DMS 273 (cell line): Measurements from ENCODE around the gene GPR62.
"Not testable (repeated sequence)": the region's sequence is repeated elsewhere in the genome, so short reads cannot be mapped to it uniquely, and the experiment has no call there.

Experiments used
- DNase-seq: peaks from one replicate; lab custom pipeline; 2025; ENCODE audit not compliant: unreplicated experiment; lab: John Stamatoyannopoulos, UW

Gene GPR62

GRCh38 chr3:51955175-51955892 is at the start of gene GPR62:
TSS of gene GPR62 (plus strand) at chr3:51955381. CDS start at chr3:51955653, 272 bp downstream.
- DNase-seq = peak; percentile 46

DNA sequence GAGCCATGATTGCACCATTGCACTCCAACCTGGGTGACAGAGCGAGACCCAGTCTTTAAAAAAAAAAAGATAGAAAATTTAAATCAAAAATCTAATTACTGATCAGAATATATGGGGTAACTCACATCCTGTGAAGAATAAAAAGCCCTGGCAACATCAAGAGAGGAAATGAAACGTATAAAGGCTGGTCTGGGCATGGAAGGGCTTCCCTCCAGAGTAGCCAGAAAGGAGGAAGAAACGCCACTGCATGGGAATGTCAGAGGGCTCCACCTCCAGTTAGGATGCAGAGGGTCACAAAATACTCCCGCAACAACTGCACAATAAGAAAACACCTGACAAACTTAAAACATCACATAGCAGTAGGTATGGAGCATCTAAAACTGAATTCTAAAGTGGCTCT is 47.2 kb upstream of the GPR62 start:
- no peak for DNase-seq

DNA sequence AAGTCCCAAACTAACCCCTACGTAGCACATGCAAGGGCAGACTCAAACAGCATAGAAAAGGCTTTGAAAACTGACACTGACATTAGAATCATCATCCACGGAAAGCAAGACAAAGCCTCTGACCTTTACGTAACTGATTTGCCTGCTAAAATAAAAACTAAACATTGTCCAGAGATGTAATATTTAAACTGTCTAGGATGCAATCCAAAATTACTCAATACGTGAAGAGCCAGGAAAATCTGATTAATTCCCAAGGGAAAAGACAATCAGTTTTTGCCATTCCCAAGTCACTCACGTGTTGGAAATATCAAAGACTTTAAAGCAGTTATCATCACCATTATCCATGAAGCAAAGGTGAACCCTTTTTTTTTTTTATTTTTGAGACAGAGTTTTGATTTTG is 38.8 kb upstream of the GPR62 start:
- DNase-seq = no peak

GRCh38 chr3:51921081-51921578 is 34.1 kb upstream of the GPR62 start:
- no peak for DNase-seq

DNA sequence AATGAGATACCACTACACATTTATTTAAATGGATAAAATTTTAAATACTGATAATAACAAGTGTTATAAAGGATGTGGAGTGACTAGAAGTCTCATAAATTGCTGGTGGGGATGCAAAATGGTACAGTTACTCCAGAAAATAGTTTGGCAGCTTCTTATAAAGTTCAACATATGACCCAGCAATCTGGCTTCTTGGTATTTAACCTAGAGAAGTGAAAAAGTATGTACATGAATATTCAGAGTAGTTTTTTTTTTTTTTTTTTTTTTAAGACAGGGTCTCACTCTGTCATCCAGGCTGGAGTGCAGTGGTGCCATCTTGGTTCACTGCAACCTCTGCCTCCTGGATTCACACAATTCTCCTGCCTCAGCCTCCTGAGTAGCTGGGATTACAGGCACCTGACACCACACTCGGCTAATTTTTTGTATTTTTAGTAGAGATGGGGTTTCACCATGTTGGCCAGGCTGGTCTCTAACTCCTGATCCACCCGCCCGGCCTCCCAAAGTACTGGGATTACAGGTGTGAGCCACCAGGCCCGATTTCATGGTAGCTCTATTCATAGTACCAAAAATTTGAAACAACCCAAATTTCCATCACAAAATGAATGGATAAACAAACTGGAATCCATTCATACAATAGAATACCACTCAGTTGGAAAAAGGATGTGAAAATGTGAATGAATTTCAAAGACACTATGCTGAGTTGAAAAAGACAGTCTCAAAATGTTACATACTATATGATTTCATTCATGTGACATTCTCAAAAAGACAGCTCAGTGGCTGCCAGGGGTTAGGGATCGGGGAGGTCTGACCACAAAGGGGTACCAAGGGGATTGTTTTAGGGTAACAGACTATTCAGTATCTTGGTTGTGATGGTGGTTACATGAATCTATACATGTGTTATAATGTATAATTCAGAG is 27.9 kb upstream of the GPR62 start:
- DNase-seq = no peak

DNA sequence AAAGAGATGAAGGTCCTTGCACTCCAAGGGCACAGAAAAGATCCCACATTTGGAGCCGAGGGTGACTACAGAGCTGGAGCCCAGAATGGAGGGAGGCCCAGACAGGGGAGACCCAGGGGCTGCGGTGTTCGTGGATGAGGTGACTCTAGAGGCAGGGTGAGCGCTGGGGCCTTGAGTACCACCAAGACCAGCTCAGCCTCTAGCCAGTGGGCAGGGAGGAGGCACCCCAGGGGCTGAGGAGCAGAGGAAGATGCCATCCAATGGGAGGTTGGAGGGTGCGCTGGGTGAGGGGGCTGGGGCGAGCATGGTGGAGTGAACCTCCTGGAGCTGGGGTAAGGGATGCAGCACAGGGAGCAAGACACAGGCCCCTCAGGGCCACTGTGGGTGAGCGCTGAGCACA is 26.7 kb upstream of the GPR62 start:
- no peak for DNase-seq

DNA sequence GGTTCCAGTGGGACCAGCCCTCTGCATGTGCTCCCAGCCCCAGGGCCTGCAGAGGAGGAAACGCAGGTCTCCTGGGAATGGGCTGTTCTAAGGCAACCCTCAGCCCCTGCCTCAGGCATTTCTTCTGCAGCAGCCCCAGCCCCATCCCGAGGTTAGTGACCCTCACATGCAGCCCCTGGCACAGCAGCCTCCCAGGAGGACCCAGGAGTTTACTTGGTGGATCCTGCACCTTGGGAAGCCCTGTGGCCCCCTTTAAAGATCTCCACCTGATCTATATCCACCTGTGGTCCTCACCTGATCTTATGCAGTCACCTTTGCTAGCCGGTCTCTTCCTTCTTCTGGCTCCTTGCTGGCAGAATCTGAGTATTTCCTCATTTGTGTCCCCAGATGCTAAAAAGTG is 26.2 kb upstream of the GPR62 start:
- not testable (repeated sequence) for DNase-seq

DNA sequence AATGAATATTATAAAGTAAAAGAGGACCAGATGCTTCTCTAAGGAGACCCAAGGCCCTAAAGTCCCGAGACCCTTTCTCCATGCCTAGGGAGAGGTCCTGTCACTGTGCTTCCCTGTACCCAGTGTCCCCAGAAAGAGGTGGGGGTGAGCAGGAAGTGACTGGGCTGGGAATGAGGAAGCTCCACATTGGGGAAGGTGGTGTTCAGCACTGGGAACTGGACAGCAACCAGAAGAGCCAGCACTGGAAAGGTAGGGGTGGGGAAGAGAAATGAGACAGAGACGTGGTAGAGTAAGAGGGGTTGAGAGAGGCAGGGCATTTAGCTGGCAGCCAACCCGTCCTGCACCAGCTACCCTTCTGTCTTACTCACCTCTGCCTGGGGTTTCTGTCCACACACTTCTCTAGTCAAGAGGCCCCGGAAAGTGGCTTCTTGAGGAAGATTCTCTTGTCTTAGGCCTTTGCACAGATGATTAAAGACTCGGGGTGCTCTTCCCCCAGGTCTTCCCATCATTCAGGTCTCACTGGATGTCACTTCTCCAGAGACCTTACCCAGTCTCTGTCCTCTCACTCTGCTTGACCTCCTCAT is 25.7 kb upstream of the GPR62 start:
- DNase-seq = peak; percentile 9

DNA sequence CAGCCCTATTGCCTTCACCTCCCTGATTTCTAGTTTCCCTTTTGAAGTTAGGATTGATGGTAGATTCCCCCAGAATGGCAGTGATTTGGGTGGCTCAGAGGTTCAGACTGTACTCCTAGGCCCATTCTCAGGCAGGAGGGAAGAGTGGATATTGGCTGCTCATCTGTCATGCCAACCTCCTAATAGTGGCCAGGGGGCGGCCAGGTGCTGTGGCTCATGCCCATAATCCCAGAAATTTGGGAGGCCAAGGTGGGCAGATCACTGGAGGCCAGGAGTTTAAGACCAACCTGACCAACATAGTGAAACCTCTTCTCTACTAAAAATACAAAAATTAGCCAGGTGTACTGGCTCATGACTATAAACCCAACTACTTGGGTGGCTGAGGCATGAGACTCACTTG is 24.7 kb upstream of the GPR62 start:
- DNase-seq = no peak

DNA sequence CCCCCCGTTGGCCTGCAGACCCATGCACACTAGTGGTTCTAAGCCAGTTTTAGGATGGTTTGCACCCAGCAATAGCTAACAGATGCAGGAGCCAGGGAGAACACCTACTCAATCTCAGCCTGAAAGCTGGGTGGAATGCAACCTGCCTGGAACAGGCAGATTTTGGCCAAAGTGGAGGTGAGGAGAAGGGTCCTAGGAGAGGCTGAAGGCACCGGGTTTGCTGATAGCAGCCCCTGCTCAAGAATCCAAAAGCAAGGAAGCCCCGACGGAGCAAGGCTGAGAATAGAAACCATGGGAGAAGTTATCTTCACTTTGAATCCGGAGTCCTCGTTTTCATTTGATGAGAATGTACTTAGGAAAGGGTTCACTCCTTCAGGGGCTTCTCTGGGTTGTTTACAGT is 23.4 kb upstream of the GPR62 start:
- no peak for DNase-seq

DNA sequence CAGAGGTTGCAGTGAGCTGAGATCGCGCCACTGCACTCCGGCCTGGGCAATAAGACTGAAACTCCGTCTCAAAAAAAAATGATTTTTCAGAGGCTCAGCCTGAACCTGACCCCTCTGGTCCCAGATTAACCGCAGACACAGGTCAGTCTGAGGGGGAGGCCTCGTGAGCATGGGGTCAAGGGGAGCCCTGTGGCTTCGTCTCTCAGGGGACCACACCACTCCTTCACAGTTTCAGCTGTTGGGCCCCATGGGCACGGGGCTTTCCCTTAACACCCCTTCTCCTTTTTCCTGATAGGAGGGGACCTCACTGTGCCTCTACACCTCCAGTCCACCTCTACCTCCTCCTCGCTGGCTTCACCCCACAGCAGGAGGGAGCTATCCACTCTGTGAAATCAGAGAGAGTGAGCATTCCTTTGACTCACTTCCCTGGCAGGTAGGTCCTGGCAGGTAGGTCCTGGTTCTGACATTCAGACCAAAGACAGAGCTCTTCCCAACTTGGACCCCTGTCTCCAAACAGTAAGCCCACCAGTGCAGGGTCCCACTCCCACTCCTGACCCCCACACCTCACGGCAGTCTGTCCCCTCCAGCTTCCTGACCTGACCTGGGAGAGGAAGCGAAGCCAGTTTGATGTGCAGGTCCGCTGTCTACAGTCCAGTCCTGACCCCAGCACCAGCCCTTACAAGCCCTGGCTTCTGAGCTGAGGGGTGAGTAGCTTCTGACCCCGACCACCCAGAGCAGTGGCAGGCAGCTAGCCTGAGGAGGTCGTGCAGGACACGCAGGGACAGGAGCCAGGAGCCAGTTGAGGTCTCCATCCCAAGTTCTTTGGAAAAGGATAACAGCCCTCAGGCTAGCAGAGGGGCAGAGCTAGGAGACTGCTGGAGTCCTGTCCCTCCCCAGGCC is 22.5 kb upstream of the GPR62 start:
- no peak for DNase-seq

DNA sequence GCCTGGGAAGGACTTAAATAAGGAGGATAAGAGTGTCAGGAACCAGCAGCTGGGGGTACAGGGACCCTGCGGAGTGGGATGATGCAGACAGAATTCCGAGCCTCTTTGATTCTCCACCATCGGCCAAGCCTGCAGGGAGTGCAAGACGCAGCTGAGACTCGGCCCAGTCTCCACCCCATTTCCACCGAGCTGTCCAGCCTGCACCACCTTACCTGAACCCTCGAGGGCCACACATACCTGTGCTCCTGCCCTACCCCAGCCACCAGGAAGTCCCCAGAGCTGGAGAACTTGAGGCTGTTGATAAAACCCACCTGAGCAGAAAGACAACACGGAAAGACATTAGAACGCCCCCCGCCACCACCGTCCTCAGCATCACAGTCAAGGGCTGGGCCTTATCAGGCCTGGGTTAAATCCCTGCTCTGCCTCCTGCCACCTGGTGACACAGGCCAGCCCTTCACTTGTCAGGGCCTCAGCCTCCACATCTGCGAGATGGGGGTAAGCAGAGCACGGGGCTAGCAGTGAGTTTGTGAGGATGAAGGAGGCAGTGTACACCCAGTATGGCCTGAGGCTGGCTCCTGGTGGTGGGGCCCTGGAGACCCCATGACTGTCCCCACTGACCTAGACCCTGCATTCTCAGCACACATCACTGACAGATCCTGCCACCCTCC is 21.6 kb upstream of the GPR62 start:
- DNase-seq = no peak

DNA sequence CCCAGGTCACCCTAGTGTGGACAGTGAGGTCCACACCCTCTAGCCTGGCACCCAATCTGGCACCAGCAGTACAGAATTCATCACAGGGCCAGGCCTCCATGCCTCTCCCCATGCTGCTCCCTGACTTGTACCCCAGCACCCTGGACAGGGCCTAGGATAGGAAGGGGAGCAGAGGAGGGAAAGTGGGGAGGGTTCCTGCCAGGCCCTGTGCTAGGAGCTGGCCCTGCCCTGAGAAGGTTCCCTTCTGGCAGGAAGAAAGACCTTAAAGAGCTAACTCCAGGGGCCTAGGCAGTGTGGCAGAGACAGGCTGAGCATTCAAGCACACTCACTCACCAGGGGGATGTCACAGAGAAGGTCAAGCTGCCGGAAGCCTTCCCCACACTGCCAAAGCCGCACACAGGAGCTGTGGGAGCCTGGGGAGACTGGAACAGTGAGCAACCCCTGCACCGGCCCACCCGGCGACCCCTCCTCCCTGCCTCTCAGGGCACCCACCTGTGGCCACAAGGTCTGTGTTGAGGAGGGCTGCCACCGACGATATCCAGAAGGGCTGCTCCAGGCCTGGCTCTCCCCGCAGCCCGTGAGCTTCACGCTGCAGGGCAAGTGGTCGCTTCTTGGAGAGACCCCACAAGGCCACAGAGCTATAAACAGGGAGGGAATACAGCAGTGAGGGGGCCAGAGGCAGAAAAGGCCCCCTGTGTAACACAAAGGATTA is 20.9 kb upstream of the GPR62 start:
- DNase-seq = no peak

DNA sequence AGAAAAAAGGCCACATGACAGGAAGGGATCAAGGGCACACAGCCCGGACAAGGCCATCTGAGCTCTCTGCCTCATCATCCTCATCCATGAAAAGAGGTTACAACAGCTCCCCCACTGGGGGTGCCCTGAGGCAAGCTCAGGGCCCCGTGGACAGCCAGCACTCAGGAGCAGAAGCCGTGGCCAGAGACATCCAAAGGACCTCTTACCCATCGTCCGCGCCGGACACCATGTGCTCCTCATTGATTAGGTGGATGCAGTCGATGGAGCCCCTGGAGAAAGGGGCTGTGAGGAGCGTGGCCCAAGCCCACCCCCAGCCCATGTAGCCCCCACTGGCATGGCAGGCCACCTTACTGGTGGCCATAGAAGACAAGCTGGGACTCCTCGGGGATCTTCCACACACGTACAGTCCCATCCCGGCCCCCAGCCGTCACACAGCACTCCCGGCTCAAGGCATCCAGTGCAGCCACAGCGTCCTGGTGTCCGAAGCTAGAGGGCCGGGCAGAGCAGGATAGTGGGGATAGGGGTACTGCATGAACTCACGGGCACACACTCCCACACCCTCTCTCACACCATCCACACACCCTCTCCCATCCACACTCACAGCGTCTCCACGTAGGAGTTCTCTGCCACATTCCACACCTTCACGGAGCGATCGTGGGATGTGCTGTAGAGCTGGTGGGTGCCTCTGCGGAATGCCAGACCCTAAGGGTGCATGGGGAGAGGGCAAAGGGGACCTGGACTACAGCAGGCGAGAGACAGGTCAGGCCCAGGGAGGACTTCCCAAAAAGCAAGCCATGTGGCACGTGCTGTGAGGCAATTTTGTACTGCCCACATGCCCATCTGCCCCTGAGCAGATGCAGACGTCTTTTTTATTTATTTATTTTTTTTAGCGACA is 19.9 kb upstream of the GPR62 start:
- no peak for DNase-seq

- no peak for DNase-seq
Observed at GRCh38 chr3:51935886-51936755, 19.1 kb upstream of the GPR62 start.

DNA sequence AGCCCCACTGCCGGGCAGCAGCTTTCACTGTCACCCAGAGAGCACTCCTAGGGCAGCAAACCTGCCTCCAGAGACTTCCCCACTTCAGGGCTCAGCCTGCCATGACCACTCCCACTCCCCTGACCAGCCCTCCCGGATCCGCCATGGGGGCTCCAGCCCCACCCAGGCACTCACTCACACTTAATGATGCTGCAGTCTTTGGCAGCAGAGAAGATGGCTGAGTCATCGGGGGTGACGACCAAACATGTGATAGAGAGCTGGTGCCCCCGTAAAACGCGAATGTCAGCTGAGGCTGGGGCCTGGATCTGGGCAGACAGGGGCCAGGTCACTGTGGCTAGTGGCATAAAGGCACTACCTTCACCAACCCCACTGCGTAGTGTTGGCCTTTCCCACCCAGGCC is 18.2 kb upstream of the GPR62 start:
- no peak for DNase-seq

DNA sequence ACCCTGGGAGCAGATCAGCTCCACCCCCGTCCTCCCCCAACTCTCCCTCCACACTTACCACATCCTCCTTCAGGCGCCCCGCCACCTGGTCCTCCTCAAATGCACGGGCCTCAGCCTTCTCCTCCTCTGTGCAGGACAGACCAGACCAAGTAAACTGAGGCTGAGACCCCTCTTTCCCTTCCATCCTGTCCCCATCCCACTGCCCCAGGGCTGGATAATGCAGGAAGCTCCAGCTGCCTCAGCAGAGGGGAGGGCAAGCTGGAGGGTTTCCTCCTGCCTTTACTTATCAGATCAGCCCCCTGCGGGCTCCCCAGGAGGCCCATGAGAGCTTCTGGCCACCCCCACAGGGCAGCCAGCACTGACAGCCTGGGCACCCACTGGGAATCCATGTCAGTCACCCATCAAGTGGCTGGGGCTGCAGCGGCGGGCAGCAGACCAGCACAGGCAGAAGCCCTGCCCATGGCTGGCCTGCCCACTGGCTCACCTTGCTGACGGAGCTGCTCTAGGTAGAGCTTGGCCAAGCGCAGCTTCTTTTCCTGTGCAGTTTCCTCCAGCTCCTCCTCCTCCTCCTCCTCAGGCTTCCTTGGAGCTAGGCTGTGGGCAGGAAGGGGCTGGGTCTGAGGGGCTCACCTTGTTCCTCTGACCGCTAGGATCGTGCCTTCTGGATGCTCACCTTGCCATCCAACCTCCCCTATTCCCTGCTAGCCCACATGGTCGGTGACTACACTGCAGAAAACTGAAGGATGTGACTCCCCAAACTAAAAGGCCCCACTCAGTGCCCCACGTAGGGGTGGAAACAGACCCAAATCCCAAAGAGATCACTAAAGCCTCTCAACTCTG is 17.4 kb upstream of the GPR62 start:
- DNase-seq = no peak
